GM21717 (cell line): ENCODE data around the gene CLBA1.

Experiments
- ATAC-seq: cut with Tn5 transposase; IDR thresholded peaks from one replicate; pipeline ENCODE4 v1.9.1; 2021; ENCODE audit warnings: mild to moderate bottlenecking, moderate library complexity; ENCODE audit not compliant: unreplicated experiment

The CLBA1 gene

GRCh38 chr14:104968541-104969401 is 16.8 kb upstream of the CLBA1 start:
- no peak for ATAC-seq

DNA sequence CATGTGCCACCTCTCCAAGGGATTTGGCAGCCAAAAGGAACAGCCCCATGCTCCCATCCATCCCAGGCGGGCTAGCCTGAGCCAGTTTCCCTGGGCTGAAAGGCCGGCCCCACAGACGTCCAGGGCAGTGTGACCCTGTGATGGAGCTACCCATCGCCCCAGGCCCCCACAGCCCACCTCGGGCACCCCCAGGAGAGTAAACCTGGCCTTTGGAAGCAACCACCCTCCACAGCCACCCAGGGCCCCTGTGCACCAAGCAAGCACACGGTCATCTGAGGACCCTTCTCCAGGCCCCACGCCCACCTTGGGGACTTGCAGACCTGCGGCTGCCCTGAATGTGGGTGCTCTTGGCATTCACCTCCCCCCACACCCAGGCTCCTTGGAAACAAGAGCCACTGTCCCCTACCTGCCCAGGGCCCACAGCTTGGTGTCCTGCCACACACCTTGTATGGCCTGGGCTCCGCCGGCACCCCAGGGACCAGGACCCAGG is 15.8 kb upstream of the CLBA1 start:
- no peak for ATAC-seq

DNA sequence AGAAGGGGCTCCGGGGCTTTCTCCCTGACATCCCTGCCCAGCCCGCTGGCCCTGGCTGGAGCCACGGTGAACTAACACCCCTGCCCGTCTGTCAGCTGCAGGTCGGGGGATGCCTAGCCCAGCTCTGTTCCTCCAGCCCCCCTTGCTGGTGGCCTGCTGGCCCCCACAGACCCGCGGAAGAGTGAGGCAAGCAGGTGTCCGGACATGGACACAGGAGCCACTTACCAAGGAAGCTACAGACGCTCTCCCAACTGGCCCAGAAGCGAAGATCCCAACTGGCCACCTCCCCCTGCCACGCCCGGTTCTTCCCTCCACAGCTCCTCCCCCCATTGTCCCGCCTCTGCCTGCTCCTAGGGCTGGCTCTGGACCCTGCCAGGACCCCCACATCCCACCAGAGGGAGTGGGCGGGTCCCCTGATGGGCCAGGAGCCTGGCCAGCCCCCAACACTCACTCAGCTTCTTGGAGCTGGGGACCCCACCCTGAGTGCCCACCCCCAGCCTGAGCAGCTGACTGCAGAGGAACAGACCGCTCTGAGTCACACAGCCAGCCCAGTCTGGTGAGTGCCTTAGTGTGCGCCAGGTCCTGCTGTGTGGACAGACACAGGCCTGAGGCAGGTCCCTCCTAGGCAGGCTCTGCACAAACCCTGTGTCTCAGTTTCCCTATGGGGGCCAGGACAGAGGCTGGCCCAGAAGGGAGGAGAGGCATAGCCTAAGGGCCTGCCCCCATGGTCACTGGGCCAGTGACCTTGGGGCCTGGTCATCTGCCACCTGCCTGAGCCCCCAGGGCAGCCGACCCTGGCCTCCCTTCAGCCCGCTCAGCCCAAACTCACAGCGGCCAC is 15.1 kb upstream of the CLBA1 start:
- ATAC-seq, result no peak

DNA sequence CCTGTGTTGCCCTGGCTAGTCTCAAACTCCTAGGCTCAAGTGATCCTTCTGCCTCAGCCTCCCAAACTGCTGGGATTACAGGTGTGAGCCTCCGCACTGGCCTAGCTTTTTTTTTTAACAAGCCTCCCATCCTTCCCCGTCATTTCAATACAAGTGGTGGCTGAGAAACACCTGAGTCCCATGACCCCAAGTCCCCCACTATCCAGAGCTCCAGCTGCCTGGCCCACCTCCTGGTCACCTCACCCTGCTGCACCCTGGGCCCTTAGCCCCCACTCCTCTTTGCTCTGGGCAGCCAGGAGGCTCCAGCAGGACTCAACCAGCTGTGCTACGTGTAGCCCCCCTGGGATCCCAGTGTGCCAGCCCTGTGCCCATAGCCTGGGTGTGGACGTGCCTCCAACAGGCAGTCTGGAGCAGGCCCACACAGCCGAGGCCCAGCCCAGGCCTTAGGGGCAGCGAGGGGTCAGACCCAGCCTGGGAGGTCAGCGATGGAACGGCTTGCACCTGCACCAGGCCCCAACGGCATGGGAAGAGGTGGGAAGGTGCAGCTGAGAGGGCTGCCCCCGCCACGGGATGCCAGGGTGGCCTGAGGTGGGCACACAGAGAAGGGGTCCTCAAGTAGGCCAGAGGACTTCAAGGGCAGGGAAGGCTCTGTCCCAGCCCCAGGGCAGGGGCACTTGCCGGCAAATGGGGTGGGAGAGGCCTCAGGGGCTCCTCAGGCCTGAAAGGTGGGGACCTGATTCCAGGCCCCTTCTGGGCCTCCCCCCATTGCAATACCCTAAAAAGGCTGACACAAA is 13.9 kb upstream of the CLBA1 start:
- no peak for ATAC-seq

DNA sequence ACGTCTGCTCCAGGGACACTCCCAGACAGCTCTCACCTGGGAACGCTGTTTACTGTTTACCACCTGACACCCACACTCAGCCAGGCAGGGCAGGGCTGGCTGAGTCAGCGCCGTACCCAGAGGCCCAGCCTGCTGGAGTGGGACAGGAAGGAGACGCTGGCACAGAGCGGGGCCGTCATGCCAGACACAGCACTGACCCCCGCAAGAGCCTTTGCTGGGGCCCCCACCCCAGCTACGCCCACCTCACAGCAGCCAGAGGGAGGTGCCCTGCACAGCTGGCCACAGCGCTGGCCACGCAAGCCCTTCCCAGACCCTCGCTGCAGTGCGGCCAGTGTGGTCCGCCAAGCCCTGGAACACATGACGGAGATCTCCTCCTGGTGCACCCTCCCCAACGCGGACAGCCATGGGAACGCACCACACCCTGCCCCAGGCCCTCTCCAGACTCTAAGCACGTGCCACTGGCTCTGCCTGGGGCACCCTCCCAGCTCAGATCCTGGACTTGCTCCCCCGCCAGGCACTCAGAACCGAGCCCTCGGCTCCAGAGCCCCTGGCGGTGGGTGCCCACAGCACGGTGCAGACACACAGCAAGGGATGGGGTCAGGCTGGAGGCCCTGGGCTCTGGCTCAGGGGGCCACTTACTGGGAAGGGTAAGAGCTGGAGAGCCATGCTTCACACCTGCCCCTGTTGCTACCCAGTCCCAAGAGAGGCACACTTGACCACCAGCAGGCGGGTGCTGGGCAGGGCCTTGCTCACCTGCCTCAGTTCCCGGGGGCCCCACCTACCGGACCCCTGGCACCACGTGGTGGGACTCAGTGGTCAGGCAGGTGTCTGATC is 13.1 kb upstream of the CLBA1 start:
- no peak for ATAC-seq

DNA sequence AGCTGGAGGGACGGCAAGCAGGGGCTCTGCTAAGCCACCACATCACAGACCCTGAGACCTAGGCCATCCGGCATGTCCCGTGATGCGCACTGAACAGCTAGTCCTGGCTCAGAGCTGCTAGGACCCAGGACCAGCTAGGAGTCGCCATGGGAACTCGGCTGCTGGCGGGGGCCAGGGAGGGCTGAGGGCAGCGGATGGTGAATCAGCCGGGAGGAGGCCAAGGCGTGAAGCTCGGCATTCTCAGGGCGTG is 12.5 kb upstream of the CLBA1 start:
- ATAC-seq, result no peak

GRCh38 chr14:104973385-104974145 is 12.0 kb upstream of the CLBA1 start:
- ATAC-seq, result no peak

GRCh38 chr14:104974146-104974541 is 11.4 kb upstream of the CLBA1 start:
- ATAC-seq, result no peak

- no peak for ATAC-seq
These were observed 10.8 kb upstream of the CLBA1 start for GRCh38 chr14:104974665-104975390.

GRCh38 chr14:104975481-104976197 is 9.9 kb upstream of the CLBA1 start:
- no peak for ATAC-seq

- ATAC-seq, result no peak
These were observed 9.2 kb upstream of the CLBA1 start for GRCh38 chr14:104976198-104977007.

- no peak for ATAC-seq
These were observed 8.4 kb upstream of the CLBA1 start for GRCh38 chr14:104977008-104977680.

GRCh38 chr14:104977681-104978653 is 7.6 kb upstream of the CLBA1 start, which contains the start of gene AHNAK2:
Gene AHNAK2, minus strand, starts transcription at chr14:104978374. Its CDS starts 137 bp downstream, at chr14:104978237.
- no peak for ATAC-seq

GRCh38 chr14:104978746-104979691 is 6.6 kb upstream of the CLBA1 start:
- no peak for ATAC-seq
